Measurements from ENCODE around the gene CD4. TPM values are rescaled to one million over a fixed set of nuclear protein-coding genes. Genes with fewer than 3 reads are reported as not detected.

The CD4 gene
- total and polyA plus RNA-seq, 12 donors, result 2.4 to 52.8 (median 24.3) TPM

DNA sequence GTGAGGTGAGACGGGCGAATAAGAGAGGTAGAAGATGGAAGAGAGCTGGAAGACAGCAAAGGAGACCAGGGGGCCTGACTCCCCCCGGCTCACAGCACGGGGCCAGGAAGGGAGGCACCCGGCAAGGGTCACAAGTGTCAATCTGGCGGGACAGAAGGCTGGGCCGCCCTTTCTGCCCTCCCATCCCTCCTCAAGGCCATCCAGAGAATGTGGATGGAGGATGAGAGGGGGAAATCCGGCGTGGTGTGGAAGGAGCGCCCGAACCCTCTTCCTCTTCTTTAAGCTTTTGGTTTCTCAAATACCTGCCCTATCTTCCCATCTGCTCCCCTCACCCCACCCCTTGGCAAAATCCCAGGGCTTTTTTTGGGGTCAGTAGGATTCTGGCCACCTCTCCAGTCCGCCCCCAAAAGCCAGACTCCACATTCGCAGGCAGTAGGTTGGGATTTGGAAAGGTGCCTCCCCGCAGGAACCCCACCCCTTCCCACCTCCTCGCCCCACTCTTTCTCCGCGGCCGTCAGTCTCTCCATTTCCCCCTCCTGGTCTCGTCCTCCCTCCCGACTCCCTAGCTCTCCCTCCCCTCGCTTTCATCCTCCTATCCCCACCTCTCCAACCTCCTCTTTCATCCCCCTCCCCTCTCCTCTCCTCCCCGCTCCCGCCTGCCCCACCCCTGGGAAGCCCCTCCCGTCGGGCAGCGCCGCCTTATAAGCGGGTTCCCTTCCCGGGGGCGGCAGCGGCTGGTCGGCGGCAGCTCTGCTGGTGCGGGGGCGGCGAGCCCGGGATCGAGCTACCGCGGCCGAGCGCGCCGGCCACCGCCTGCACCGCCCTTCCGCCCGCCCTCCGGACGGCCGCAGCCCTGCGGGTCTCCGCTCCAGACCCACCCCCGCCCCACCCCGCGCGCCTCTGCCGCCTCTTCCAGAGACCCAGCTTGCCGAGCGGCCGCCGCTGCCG is 23.4 kb upstream of the CD4 start, which contains the start of gene PTMS:
Gene PTMS (plus strand): TSS at position 730 of the 948 bp plus-strand sequence. CDS start 343 bp downstream, outside the sequence.
- TF ChIP-seq, protein P1, sequence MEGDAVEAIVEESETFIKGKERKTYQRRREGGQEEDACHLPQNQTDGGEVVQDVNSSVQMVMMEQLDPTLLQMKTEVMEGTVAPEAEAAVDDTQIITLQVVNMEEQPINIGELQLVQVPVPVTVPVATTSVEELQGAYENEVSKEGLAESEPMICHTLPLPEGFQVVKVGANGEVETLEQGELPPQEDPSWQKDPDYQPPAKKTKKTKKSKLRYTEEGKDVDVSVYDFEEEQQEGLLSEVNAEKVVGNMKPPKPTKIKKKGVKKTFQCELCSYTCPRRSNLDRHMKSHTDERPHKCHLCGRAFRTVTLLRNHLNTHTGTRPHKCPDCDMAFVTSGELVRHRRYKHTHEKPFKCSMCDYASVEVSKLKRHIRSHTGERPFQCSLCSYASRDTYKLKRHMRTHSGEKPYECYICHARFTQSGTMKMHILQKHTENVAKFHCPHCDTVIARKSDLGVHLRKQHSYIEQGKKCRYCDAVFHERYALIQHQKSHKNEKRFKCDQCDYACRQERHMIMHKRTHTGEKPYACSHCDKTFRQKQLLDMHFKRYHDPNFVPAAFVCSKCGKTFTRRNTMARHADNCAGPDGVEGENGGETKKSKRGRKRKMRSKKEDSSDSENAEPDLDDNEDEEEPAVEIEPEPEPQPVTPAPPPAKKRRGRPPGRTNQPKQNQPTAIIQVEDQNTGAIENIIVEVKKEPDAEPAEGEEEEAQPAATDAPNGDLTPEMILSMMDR (IDR thresholded peaks at IDR 0.05), result no peak
- TF ChIP-seq POLR2A (IDR thresholded peaks at IDR 0.05), result peak; percentile 85 to 93
- 2 to 3% (median 2%) methylated on average over 21 to 63 of the region's 63 CpGs for WGBS, 4 donors
- Histone ChIP-seq H3K27me3 (no peaks in the 10 kb centered on the region), H3K36me3 (replicated peaks in 1 of 2) (peaks cover 0 to 10% of the 10 kb centered on the region in 2 donors), H3K4me1 (replicated peaks in 1 of 2) (peaks cover 25 to 38% of the 10 kb centered on the region in 2 donors), H3K27ac (peak within 1 kb of the TSS in 4 of 5 donors; percentile 48 to 97 (median 76)), H3K4me3 (peak within 1 kb of the TSS; percentile 34 to 98 (median 84)), H3K9me3 (replicated peaks in 1 of 3) (no peaks in the 10 kb centered on the region)
- intact Hi-C loops (cut with DNase I), result loop anchor here in 1 of 2 donors (2.0 kb wide), 1 partner anchor 17 kb away; no protein-coding TSS in a partner anchor
- peak; percentile 57 to 88 (median 84) for DNase-seq

DNA sequence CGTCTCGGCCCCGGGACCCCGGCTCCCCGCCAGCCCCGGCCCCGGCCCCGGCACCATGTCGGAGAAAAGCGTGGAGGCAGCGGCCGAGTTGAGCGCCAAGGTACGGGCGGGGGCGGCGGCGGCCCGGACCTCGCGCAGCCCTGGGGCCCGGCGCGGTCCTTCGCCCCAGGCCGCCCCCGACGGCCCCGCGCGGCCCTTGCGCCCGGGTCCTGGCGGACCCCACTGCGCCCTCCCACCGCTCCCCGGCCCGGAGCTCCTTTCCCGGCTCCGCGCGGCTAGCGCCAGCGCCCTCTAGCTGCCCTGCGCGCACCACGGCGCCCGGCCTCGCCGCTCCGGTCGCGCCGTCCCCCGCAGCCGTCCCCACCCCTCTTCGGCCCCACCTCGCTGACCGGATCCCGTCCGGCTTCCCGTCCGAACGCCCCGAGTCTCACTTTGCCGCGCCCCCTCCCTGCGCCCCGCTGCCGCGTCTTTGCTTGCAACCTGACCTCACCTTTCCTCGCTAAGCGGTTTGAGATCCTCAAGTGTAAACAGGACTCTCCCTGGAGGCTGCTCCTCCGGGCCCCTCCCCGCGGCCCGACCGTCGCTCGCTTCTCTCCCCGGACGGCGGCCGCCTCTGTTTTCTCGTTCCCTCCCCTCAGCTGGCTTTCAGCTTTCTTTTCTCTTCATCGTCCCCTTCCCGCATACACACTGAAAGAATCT is 22.5 kb upstream of the CD4 start:
- H3K27me3 ChIP-seq, result no peaks in the 10 kb centered on the region
- peaks cover 0 to 10% of the 10 kb centered on the region in 2 donors for H3K36me3 ChIP-seq (replicated peaks in 1 of 2)
- H3K4me1 ChIP-seq (replicated peaks in 1 of 2), result peaks cover 25 to 46% of the 10 kb centered on the region in 2 donors
- H3K27ac ChIP-seq, result peak overlapping the region in 4 of 5 donors; percentile 17 to 97 (median 76)
- H3K4me3 ChIP-seq, result peak overlapping the region; percentile 34 to 98 (median 84)
- H3K9me3 ChIP-seq (replicated peaks in 1 of 3), result no peaks in the 10 kb centered on the region
- WGBS, 4 donors, result 0 to 1% (median 1%) methylated on average over 17 to 88 of the region's 88 CpGs
- intact Hi-C loops (cut with DNase I), result loop anchor here in 1 of 2 donors (2.0 kb wide), 1 partner anchor 18 kb away; no protein-coding TSS in a partner anchor
- TF ChIP-seq, protein P1 (IDR thresholded peaks at IDR 0.05), result peak in 5 of 6 experiments; percentile 18 to 79 (median 64)
- peak in 1 of 2 donors; percentile 15 for TF ChIP-seq POLR2A (IDR thresholded peaks at IDR 0.05)
- DNase-seq, result peak; percentile 66 to 82 (median 74)

DNA sequence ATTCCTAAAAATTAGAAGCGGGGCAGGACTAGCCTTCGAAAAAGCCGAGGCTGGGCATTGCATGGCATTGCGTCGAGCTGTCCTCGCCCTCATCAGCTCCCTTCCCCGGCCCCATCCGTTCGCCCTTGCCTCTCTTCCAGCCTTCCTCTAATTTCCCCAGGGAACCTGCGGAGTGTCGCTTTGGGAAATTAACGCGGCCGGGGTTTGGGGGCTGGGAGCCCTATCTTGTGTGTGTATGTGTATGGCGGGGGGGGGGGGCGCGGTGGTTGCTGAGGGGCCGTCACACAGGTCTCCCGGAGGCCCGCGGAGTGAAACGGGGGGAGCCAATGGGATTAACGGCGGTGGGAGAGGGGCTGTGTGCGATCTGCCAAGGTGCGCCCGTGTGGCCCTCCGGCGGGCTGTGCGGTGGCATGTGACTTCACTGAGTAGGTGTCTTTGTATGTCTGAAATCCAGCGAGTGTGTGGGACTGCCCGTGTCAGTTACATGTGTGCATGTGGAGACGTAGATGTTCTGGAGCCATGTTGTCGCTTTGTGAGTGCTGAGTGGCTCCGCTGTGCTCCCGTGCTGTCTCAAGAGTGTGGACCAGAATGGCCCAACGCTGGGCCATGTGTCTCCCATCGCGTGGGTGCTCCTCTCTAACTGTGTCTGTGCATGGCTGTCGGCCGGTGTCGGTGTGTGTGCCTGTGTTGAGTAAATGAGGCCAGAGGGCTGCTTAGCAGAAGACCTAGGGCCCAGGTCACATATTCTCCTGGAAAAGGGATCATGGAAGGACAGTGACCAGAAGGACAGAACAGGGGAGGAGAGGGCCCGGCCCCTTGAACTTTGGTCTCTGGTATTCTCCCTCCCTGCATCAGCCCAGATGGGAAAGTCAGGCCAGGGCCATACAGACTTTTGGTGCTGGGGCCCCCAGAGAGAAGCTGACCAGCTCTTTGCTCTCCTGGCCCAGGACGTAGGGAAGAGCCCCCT is 21.7 kb upstream of the CD4 start:
- Histone ChIP-seq H3K9me3 (replicated peaks in 1 of 3) (no peaks in the 10 kb centered on the region), H3K4me3 (peak overlapping the region; percentile 34 to 98 (median 84)), H3K4me1 (replicated peaks in 1 of 2) (peaks cover 25 to 48% of the 10 kb centered on the region in 2 donors), H3K27me3 (no peaks in the 10 kb centered on the region), H3K36me3 (replicated peaks in 1 of 2) (peaks cover 0 to 10% of the 10 kb centered on the region in 2 donors), H3K27ac (peak overlapping the region in 4 of 5 donors; percentile 17 to 97 (median 76))
- peak in 3 of 7 donors; percentile 33 to 72 (median 37) for DNase-seq
- TF ChIP-seq, protein P1 (IDR thresholded peaks at IDR 0.05), result no peak
- TF ChIP-seq POLR2A (IDR thresholded peaks at IDR 0.05), result no peak
- intact Hi-C loops (cut with DNase I), result loop anchor here in 1 of 2 donors (2.0 kb wide), 1 partner anchor 19 kb away; no protein-coding TSS in a partner anchor
- WGBS, 4 donors, result 12 to 20% (median 16%) methylated on average over 27 to 44 of the region's 44 CpGs

Data from adrenal gland (tissue), 12 donors.